Spleen (tissue), 11 donors: ENCODE results near the gene SLC39A11. TPM values are rescaled to one million over a fixed set of nuclear protein-coding genes. Genes with fewer than 3 reads are reported as not detected.

ENCODE experiments used
- DNase-seq: peaks from one replicate; pipeline ENCODE4 v3.0.0-alpha.2; 2020
- H3K27ac ChIP-seq, 8 donors: fragments of 200-600 bp; sonication (generic) in 7 of 8; 1 replicate in 4 of 8; 2 replicates in 4 of 8; pipeline versions ENCODE4 v1.5.0 to v1.8.0; 2016 to 2021; ENCODE audit warnings: inconsistent platforms in 4 of 8, mild to moderate bottlenecking in 4 of 8, moderate library complexity in 1 of 8
- H3K27me3 ChIP-seq, 7 donors: fragments of 200-600 bp; sonication (generic) in 6 of 7; replicated peaks in 1 of 7; 1 replicate in 4 of 7; 2 replicates in 3 of 7; pipeline versions ENCODE4 v1.5.0 to v1.8.0; 2016 to 2021; ENCODE audit warnings: inconsistent platforms in 3 of 7, mild to moderate bottlenecking in 1 of 7
- H3K36me3 ChIP-seq, 6 donors: fragments of 200-600 bp; sonication (generic) in 5 of 6; 1 replicate in 4 of 6; 2 replicates in 2 of 6; pipeline versions ENCODE4 v1.5.0 to v1.8.0; 2016 to 2021; ENCODE audit warnings: inconsistent platforms in 2 of 6
- H3K4me1 ChIP-seq, 6 donors: fragments of 200-600 bp; sonication (generic) in 5 of 6; 1 replicate in 3 of 6; 2 replicates in 3 of 6; pipeline versions ENCODE4 v1.5.0 to v1.8.0; 2016 to 2021; ENCODE audit warnings: inconsistent platforms in 3 of 6
- H3K4me3 ChIP-seq, 8 donors: fragments of 200-600 bp; sonication (generic) in 7 of 8; 1 replicate in 4 of 8; 2 replicates in 4 of 8; pipeline versions ENCODE4 v1.5.0 to v1.8.0; 2016 to 2021; ENCODE audit warnings: inconsistent platforms in 4 of 8, mild to moderate bottlenecking in 4 of 8, moderate library complexity in 2 of 8
- H3K9me3 ChIP-seq, 8 donors: fragments of 200-600 bp; sonication (generic) in 7 of 8; 1 replicate in 4 of 8; 2 replicates in 4 of 8; pipeline versions ENCODE4 v1.5.0 to v1.8.0; 2016 to 2021; ENCODE audit warnings: inconsistent platforms in 4 of 8
- CTCF ChIP-seq, 11 experiments: fragments of 200-600 bp in 7 of 11; fragments of 450-650 bp in 4 of 11; sonication (generic) in 4 of 11; IDR thresholded peaks in 8 of 11; conservative IDR thresholded peaks in 3 of 11; 1 replicate in 7 of 11; 2 replicates in 4 of 11; pipeline versions ENCODE4 v1.4.0 to v1.8.0; 2016 to 2021; ENCODE audit warnings: antibody characterized with exemption in 11 of 11, inconsistent platforms in 4 of 11, mild to moderate bottlenecking in 1 of 11
- POLR2A ChIP-seq, 3 donors: fragments of 450-650 bp; IDR thresholded peaks; one replicate each; pipeline ENCODE4 v1.5.1; 2017; ENCODE audit warnings: antibody characterized with exemption in 3 of 3, mild to moderate bottlenecking in 1 of 3
- POLR2AphosphoS5 ChIP-seq, 3 donors: sonication (generic); formaldehyde crosslinking; IDR thresholded peaks; one replicate each; pipeline ENCODE4 v1.5.1; 2017; ENCODE audit warnings: antibody characterized with exemption in 3 of 3
- WGBS, 5 donors: extraction: QIAGEN DNeasy Blood & Tissue Kit in 3 of 5; methylation state at CpG; one replicate each; pipeline versions ENCODE4 v1.1.5 to v1.1.7; 2013 to 2018; 5-methylcytosine and 5-hydroxymethylcytosine counted together
- intact Hi-C: fragments of 100-400 bp; cut with DNase I; formaldehyde crosslinking; loops from one replicate; pipeline ENCODE4 v1.15.0; 2023; ENCODE audit warnings: low total_unique reads
- polyA plus RNA-seq, 3 donors: library from polyadenylated mRNA; stranded (reverse); fragments of 200-250 nt; gene quantifications; one replicate each; pipeline ENCODE4 v1.2.1, GENCODE V29; 2013
- total RNA-seq, 7 donors: library from RNA; depleted of rRNA in 3 of 7; stranded (reverse); fragments of >200 nt in 3 of 7; fragmentation: NEBNext Ultra II Directional in 4 of 7; extraction: Animal tissue kit (Norgen Biotek cat#: 25700) in 4 of 7; gene quantifications; one replicate each; pipeline versions ENCODE4 v1.1.0 to v1.2.1, GENCODE V29; 2016 to 2021
- donor health status: healthy with polysubstance abuse.
- donor health status: DM: no; HTN: no; CAD: no; lungs with moderate emphysema.
- donor health status: DM: no; HTN: no; CAD: no.
- donor health status: Bipolar disorder and iron deficiency.
- donor health status: healthy.
- donor health status: DM: no; HTN: no; CAD: no.
- donor health status: DM: yes; HTN: yes; CAD: no.

Gene SLC39A11
- total and polyA plus RNA-seq, 10 donors: 4.1 to 45.2 (median 27.8) TPM

- no peak for DNase-seq
- H3K27ac ChIP-seq: no peak overlapping the region
- peaks cover 0 to 23% (median 0%) of the 10 kb centered on the region in 6 donors for H3K36me3 ChIP-seq
- 73 to 86% (median 81%) methylated on average over 7 of the region's 7 CpGs for WGBS, 5 donors
- H3K4me1 ChIP-seq: no peaks in the 10 kb centered on the region
- peaks cover 0 to 18% (median 0%) of the 10 kb centered on the region in 8 donors for H3K9me3 ChIP-seq
- no peak overlapping the region for H3K4me3 ChIP-seq
- no peak for TF ChIP-seq POLR2A (IDR thresholded peaks at IDR 0.05)
- TF ChIP-seq POLR2AphosphoS5 (IDR thresholded peaks at IDR 0.05): no peak
- TF ChIP-seq CTCF (IDR thresholded peaks at IDR 0.05 in 8 of 11, conservative IDR thresholded peaks at IDR 0.05 in 3 of 11): no peak
- H3K27me3 ChIP-seq: no peaks in the 10 kb centered on the region
- intact Hi-C loops: no loop called here
These were observed 230.1 kb downstream of the SLC39A11 start for GRCh38 chr17:72862276-72862999.

GRCh38 chr17:72861811-72862210, 230.7 kb downstream of the SLC39A11 start:
- no peak for DNase-seq

GRCh38 chr17:72860778-72861177, 231.7 kb downstream of the SLC39A11 start:
- Histone ChIP-seq H3K27ac (no peak overlapping the region), H3K4me1 (no peaks in the 10 kb centered on the region), H3K36me3 (peaks cover 0 to 23% (median 0%) of the 10 kb centered on the region in 6 donors), H3K4me3 (no peak overlapping the region), H3K9me3 (peaks cover 0 to 13% (median 0%) of the 10 kb centered on the region in 8 donors), H3K27me3 (no peaks in the 10 kb centered on the region)
- intact Hi-C loops: no loop called here
- WGBS, 5 donors: 79 to 93% (median 89%) methylated on average over 5 of the region's 5 CpGs
- no peak for DNase-seq
- no peak for TF ChIP-seq POLR2AphosphoS5 (IDR thresholded peaks at IDR 0.05)
- no peak for TF ChIP-seq POLR2A (IDR thresholded peaks at IDR 0.05)
- no peak for TF ChIP-seq CTCF (IDR thresholded peaks at IDR 0.05 in 8 of 11, conservative IDR thresholded peaks at IDR 0.05 in 3 of 11)

More at GRCh38 chr17:72861811-72862210, 230.7 kb downstream of the SLC39A11 start:
- H3K4me3 ChIP-seq: no peak overlapping the region
- H3K9me3 ChIP-seq: peaks cover 0 to 18% (median 0%) of the 10 kb centered on the region in 8 donors
- H3K36me3 ChIP-seq: peaks cover 0 to 23% (median 0%) of the 10 kb centered on the region in 6 donors
- H3K27me3 ChIP-seq: no peaks in the 10 kb centered on the region
- no peaks in the 10 kb centered on the region for H3K4me1 ChIP-seq
- H3K27ac ChIP-seq: no peak overlapping the region
- TF ChIP-seq CTCF (IDR thresholded peaks at IDR 0.05 in 8 of 11, conservative IDR thresholded peaks at IDR 0.05 in 3 of 11): no peak
- TF ChIP-seq POLR2A (IDR thresholded peaks at IDR 0.05): no peak
- TF ChIP-seq POLR2AphosphoS5 (IDR thresholded peaks at IDR 0.05): no peak
- intact Hi-C loops: no loop called here

- intact Hi-C loops: loop anchor here (10.0 kb wide), 1 partner anchor 84 kb away; no protein-coding TSS in a partner anchor
- Histone ChIP-seq H3K4me3 (no peak overlapping the region), H3K27ac (no peak overlapping the region), H3K27me3 (no peaks in the 10 kb centered on the region), H3K9me3 (peaks cover 0 to 12% (median 0%) of the 10 kb centered on the region in 8 donors), H3K36me3 (peaks cover 0 to 23% (median 0%) of the 10 kb centered on the region in 6 donors), H3K4me1 (no peaks in the 10 kb centered on the region)
- DNase-seq: no peak
- TF ChIP-seq CTCF (IDR thresholded peaks at IDR 0.05 in 8 of 11, conservative IDR thresholded peaks at IDR 0.05 in 3 of 11): no peak
- no peak for TF ChIP-seq POLR2A (IDR thresholded peaks at IDR 0.05)
- TF ChIP-seq POLR2AphosphoS5 (IDR thresholded peaks at IDR 0.05): no peak
These were observed 233.5 kb downstream of the SLC39A11 start for GRCh38 chr17:72858826-72859495.
